ENCODE results near the gene FANCC.

The FANCC gene

DNA sequence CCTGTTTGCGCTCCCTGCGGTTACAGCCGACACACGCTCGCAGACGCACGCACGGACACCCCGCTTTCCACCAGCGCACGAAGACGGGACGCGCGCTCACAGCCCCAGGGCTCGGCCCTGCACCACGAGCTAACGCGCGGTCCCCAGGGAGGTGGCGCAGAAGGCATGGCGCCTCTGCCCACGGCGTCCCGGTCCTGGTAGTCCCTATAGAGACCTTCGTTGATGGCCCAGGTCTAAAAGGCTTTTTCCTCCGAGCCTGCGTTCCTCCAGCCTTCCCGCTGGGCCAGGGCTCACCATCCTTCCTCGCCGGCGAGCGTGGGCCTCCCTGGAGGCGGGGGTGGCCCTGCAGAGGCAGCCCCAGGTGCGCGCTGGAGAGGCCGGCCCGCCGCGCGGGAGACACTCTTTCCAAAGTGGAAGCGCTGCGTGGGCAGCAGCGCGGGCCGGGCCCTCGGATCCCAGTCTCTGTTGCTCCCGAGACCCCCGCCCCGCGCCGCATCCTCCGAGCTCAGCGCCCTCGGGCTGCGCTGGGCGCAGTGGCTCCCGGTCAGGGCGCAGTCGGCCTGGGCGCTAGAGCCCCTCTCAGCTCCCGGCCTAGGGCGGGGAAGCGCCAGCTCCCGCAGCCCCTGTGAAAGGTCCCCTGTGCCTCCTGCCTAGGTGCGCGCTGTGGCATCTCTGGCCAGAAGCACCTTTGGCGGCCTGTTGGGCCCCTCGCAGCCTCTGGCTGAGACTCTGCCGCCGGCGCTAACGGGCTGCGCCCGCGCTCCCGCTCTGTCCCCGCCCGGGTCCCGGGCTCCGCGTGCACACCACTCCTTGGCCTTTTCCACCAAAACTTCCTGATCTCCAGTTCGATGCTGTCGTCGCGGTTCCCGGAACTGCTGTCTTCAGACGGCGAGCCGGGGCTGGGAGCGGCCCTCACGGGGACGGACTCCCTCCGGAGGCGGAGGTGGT lies 31.9 kb upstream of the FANCC start:
- Histone ChIP-seq H3K36me3 (ENCODE audit: control insufficient read depth, insufficient read depth, low read length) (no peaks in the 10 kb centered on the region), H3K27me3 (ENCODE audit: control insufficient read depth, insufficient read depth, low read length) (peaks cover 13% of the 10 kb centered on the region; the same call in 1 of the 2 replicates), H3K27ac (ENCODE audit: low read length) (no peak overlapping the region), H3K9me3 (ENCODE audit: control insufficient read depth, insufficient read depth, low read length) (no peaks in the 10 kb centered on the region), H3K4me3 (ENCODE audit: low read length) (peak overlapping the region; percentile 33; the same call in 1 of the 2 replicates), H3K4me1 (ENCODE audit: control insufficient read depth, insufficient read depth, low read length) (no peaks in the 10 kb centered on the region; the same call in 1 of the 2 replicates)
- DNase-seq (ENCODE audit: low read depth, low spot score), result no peak
- no CpG with 5 or more reads among the region's 95 CpGs for WGBS (ENCODE audit: insufficient coverage, insufficient read length)

DNA sequence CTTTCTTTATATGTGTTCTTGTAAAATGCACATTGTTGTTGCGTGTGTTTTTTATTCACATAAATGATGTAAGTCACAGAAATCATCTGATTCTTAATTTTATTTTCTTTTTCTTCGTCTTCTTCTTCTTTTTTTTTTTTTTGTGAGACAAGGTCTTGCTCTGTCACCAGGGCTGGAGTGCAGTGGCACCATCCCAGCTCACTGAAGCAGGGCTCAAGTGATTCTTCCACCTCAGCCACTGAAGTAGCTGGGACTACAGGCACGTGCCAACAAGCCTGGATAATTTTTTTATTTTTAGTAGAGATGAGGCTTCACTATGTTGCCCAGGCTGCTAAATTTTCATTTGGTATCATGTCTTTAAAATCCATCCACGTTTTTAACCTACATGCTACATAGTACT lies 28.5 kb upstream of the FANCC start:
- DNase-seq (ENCODE audit: low read depth, low spot score), result no peak

DNA sequence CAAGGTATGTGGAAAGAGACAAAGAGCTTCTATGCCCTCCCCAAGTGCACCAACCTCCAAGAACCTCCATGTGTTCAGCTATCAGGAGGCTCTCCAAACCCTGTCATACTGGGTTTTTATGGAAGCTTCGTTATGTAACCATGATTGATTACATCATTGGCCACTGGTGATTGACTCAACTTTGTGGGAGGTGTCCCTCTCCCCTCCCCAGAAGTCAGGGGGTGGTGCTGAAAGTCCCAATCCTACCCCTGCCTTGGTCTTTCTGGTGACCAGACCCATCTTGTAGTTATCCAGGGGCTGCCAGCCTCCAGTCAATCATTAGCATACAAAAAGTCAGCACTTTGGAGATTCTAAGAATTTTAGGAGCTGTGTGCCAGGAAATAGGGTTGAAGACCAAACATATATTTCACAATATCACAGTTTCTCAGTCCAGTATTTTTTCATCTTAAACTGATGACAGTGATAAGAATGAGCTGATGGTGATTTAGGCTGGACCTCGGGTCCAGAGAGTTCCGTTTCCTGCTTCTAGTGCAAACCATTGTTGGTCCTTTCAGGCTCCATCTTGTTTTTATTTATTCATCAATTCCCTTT lies 27.3 kb upstream of the FANCC start:
- DNase-seq (ENCODE audit: low read depth, low spot score), result no peak
- H3K27me3 ChIP-seq (ENCODE audit: control insufficient read depth, insufficient read depth, low read length), result peaks cover 6% of the 10 kb centered on the region; the same call in 1 of the 2 replicates
- no peak overlapping the region for H3K27ac ChIP-seq (ENCODE audit: low read length)
- no peaks in the 10 kb centered on the region for H3K36me3 ChIP-seq (ENCODE audit: control insufficient read depth, insufficient read depth, low read length)
- no peak overlapping the region for H3K4me3 ChIP-seq (ENCODE audit: low read length)
- WGBS (ENCODE audit: insufficient coverage, insufficient read length), result no CpG with 5 or more reads among the region's 3 CpGs
- H3K4me1 ChIP-seq (ENCODE audit: control insufficient read depth, insufficient read depth, low read length), result no peaks in the 10 kb centered on the region
- H3K9me3 ChIP-seq (ENCODE audit: control insufficient read depth, insufficient read depth, low read length), result no peaks in the 10 kb centered on the region

More for the DNA sequence above, 28.5 kb upstream of the FANCC start:
- Histone ChIP-seq H3K36me3 (ENCODE audit: control insufficient read depth, insufficient read depth, low read length) (no peaks in the 10 kb centered on the region), H3K9me3 (ENCODE audit: control insufficient read depth, insufficient read depth, low read length) (no peaks in the 10 kb centered on the region), H3K27ac (ENCODE audit: low read length) (no peak overlapping the region), H3K4me1 (ENCODE audit: control insufficient read depth, insufficient read depth, low read length) (no peaks in the 10 kb centered on the region; the same call in 1 of the 2 replicates), H3K27me3 (ENCODE audit: control insufficient read depth, insufficient read depth, low read length) (peaks cover 13% of the 10 kb centered on the region; the same call in 1 of the 2 replicates), H3K4me3 (ENCODE audit: low read length) (no peak overlapping the region)
- no CpG with 5 or more reads among the region's 4 CpGs for WGBS (ENCODE audit: insufficient coverage, insufficient read length)

DNA sequence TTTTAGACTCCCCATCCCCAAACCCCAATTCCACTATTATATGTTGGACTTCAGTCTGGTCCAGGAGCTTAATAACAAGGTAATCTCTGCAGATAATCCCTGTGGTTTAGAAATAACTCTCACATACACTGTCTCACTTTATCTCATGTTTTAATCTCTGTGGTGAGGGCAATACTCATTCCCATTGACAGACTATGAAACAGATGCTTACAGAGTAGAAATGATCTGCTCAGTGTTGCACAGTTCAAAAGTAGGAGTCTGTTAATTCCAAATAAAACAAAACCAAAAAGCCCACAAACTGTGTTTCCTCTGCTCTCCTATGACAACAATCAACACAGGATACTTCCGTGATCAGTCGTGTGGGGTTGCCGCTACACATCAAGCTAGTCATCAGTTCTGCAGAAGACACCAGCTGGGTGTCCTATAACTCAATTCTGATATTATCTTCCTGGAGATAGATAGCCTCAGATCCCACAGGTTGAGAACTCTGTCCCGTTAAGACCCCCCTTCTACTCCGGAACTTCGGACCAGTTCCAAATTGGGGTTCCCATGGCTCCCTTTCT lies 26.3 kb upstream of the FANCC start:
- H3K36me3 ChIP-seq (ENCODE audit: control insufficient read depth, insufficient read depth, low read length), result no peaks in the 10 kb centered on the region

DNA sequence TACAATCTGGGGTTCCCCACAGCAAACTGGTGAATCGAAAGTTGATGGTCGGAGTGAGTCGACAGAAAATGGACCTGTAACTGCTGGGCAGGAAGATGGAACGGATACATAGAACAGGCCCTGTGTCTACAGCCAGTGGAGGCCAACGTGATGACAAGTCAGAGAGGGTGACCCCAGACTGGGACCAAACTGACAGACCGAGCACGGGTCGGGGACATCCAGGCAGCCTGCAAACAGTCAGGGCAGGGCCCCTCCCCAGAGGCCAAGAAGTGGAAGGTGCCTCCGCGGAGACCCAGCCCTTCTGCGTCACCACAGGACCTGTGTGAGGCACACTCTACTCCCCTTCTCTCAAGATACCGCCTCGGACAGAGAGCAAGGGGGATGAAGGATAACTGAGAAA lies 25.1 kb upstream of the FANCC start:
- no peak overlapping the region for H3K27ac ChIP-seq (ENCODE audit: low read length)
- H3K4me3 ChIP-seq (ENCODE audit: low read length), result no peak overlapping the region
- H3K27me3 ChIP-seq (ENCODE audit: control insufficient read depth, insufficient read depth, low read length), result no peaks in the 10 kb centered on the region
- no peak for DNase-seq (ENCODE audit: low read depth, low spot score)
- H3K9me3 ChIP-seq (ENCODE audit: control insufficient read depth, insufficient read depth, low read length), result no peaks in the 10 kb centered on the region
- no peaks in the 10 kb centered on the region for H3K4me1 ChIP-seq (ENCODE audit: control insufficient read depth, insufficient read depth, low read length)
- H3K36me3 ChIP-seq (ENCODE audit: control insufficient read depth, insufficient read depth, low read length), result no peaks in the 10 kb centered on the region
- no CpG with 5 or more reads among the region's 13 CpGs for WGBS (ENCODE audit: insufficient coverage, insufficient read length)

More for the DNA sequence above, 26.3 kb upstream of the FANCC start:
- no peak for DNase-seq (ENCODE audit: low read depth, low spot score)
- peaks cover 2% of the 10 kb centered on the region; the same call in 1 of the 2 replicates for H3K27me3 ChIP-seq (ENCODE audit: control insufficient read depth, insufficient read depth, low read length)
- H3K9me3 ChIP-seq (ENCODE audit: control insufficient read depth, insufficient read depth, low read length), result no peaks in the 10 kb centered on the region
- H3K27ac ChIP-seq (ENCODE audit: low read length), result no peak overlapping the region
- WGBS (ENCODE audit: insufficient coverage, insufficient read length), result no CpG with 5 or more reads among the region's 6 CpGs
- no peaks in the 10 kb centered on the region for H3K4me1 ChIP-seq (ENCODE audit: control insufficient read depth, insufficient read depth, low read length)
- no peak overlapping the region for H3K4me3 ChIP-seq (ENCODE audit: low read length)

DNA sequence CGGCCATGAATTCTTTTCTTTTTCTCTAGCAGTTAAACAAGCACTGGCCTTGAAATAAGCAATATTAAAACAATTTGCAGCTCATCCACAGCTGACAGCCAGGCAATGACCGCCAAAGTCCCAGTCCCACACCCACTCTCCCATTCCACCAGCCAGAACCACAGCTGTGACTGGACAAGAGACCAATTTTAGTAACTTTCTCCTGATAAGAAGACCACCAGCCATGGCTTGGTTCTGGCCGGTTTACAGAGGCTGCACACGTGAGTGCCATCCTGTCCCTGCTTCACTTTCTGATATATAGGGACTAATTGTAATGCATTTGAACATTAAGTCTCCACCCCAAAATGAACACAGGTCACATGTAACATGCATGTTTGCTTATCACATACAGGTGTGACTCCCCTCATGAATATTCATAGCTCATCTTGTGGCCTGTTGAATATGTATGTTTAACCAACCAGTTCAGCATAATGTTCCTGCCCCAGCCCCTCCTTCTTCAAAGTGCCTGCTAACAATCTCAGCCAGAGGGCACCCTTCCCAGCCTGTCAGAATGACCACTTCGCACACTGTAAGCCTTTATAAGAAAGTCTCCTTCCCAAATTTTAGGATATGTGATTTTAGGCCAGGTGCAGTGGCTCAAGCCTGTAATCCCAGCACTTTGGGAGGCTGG lies 23.9 kb upstream of the FANCC start:
- Histone ChIP-seq H3K36me3 (ENCODE audit: control insufficient read depth, insufficient read depth, low read length) (no peaks in the 10 kb centered on the region), H3K27me3 (ENCODE audit: control insufficient read depth, insufficient read depth, low read length) (no peaks in the 10 kb centered on the region), H3K4me3 (ENCODE audit: low read length) (no peak overlapping the region), H3K4me1 (ENCODE audit: control insufficient read depth, insufficient read depth, low read length) (no peaks in the 10 kb centered on the region), H3K27ac (ENCODE audit: low read length) (no peak overlapping the region), H3K9me3 (ENCODE audit: control insufficient read depth, insufficient read depth, low read length) (no peaks in the 10 kb centered on the region)
- WGBS (ENCODE audit: insufficient coverage, insufficient read length), result no CpG with 5 or more reads among the region's 5 CpGs
- DNase-seq (ENCODE audit: low read depth, low spot score), result no peak

DNA sequence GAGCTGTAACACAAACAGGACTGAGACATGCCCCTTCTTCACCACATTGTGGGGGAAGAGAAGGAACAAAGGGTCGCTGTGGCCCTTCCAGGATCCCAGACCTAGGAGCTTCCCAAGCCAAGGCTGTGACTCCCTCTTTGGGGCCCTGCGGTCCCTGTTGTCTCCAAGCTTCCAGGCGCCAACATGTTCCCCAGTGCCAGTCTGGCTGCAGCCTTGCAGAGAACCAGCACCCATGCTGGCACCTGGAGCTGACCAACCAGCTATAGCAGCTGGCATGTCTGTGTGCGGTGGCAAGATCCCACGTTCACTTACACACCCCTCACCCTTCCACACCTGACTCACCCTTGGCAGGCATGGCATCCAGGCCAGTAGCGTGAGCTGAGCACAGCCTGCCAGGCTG lies 20.7 kb upstream of the FANCC start:
- H3K4me1 ChIP-seq (ENCODE audit: control insufficient read depth, insufficient read depth, low read length), result no peaks in the 10 kb centered on the region
- DNase-seq (ENCODE audit: low read depth, low spot score), result no peak
- no peaks in the 10 kb centered on the region for H3K27me3 ChIP-seq (ENCODE audit: control insufficient read depth, insufficient read depth, low read length)
- H3K4me3 ChIP-seq (ENCODE audit: low read length), result no peak overlapping the region
- H3K36me3 ChIP-seq (ENCODE audit: control insufficient read depth, insufficient read depth, low read length), result no peaks in the 10 kb centered on the region
- no CpG with 5 or more reads among the region's 6 CpGs for WGBS (ENCODE audit: insufficient coverage, insufficient read length)
- H3K27ac ChIP-seq (ENCODE audit: low read length), result no peak overlapping the region
- no peaks in the 10 kb centered on the region for H3K9me3 ChIP-seq (ENCODE audit: control insufficient read depth, insufficient read depth, low read length)

DNA sequence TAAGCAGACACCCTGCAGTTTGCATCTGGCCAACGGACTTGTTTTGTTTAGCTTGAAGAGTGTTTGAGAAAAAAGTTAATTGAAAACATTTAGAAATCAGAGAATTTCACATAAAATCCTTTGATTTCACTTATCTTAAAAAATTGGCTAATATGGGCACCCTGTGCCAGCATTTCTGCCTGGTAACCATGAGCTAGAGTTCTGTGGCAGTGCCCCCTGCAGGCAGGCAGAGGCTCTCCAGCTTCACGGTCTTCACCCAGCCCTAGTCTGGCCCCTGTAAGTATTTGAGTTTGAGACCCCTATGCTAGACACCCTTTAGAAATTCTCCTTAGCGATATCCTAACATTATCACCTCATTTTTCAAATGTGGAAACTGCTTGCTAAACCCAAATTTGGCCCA lies 18.8 kb upstream of the FANCC start:
- no peaks in the 10 kb centered on the region for H3K9me3 ChIP-seq (ENCODE audit: control insufficient read depth, insufficient read depth, low read length)
- H3K4me3 ChIP-seq (ENCODE audit: low read length), result no peak overlapping the region
- peak; percentile 35 for DNase-seq (ENCODE audit: low read depth, low spot score)
- H3K27ac ChIP-seq (ENCODE audit: low read length), result no peak overlapping the region
- no peaks in the 10 kb centered on the region for H3K27me3 ChIP-seq (ENCODE audit: control insufficient read depth, insufficient read depth, low read length)
- WGBS (ENCODE audit: insufficient coverage, insufficient read length), result no CpG with 5 or more reads among the region's 3 CpGs
- no peaks in the 10 kb centered on the region for H3K4me1 ChIP-seq (ENCODE audit: control insufficient read depth, insufficient read depth, low read length)
- no peaks in the 10 kb centered on the region for H3K36me3 ChIP-seq (ENCODE audit: control insufficient read depth, insufficient read depth, low read length)

DNA sequence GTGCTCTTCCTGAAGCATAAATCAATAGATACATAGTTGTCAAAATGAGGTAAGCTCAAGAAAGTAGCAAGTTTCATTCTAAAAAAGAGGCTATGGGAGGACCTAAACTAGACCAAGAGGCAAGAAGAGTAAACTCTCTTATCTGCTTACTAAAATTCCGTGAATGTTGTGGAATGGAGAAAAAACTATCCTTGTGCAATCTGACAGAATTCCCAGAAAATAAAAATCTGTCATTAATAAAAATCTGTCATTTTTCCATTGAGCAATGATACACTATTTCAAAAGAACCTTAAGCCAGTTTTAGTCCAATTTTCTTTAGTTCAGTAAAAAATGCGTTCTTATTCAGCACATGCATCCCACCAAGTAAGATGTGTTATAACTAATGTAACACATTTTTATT lies 15.9 kb upstream of the FANCC start:
- DNase-seq (ENCODE audit: low read depth, low spot score), result no peak
- no CpG with 5 or more reads among the region's 2 CpGs for WGBS (ENCODE audit: insufficient coverage, insufficient read length)
- no peak overlapping the region for H3K4me3 ChIP-seq (ENCODE audit: low read length)
- H3K27me3 ChIP-seq (ENCODE audit: control insufficient read depth, insufficient read depth, low read length), result no peaks in the 10 kb centered on the region
- no peaks in the 10 kb centered on the region for H3K36me3 ChIP-seq (ENCODE audit: control insufficient read depth, insufficient read depth, low read length)
- no peaks in the 10 kb centered on the region for H3K9me3 ChIP-seq (ENCODE audit: control insufficient read depth, insufficient read depth, low read length)
- H3K4me1 ChIP-seq (ENCODE audit: control insufficient read depth, insufficient read depth, low read length), result no peaks in the 10 kb centered on the region
- H3K27ac ChIP-seq (ENCODE audit: low read length), result no peak overlapping the region

DNA sequence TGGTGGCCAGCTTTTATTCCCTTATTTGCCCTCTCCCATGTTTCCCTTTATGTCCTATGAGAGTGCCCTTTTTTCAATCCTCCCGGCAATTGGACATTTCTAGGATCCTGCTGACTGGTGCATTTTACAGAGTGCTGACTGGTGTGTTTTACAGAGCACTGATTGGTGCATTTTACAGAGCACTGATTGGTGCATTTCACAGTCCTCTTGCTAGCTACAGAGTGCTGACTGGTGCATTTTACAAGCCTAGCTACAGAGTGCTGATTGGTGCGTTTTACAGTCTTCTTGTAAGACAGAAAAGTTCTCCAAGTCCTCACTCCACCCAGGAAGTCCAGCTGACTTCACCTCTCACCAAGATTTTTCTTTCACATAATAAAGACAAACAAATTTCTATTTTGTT lies 15.4 kb upstream of the FANCC start:
- H3K36me3 ChIP-seq (ENCODE audit: control insufficient read depth, insufficient read depth, low read length), result no peaks in the 10 kb centered on the region
- no peak overlapping the region for H3K27ac ChIP-seq (ENCODE audit: low read length)
- H3K9me3 ChIP-seq (ENCODE audit: control insufficient read depth, insufficient read depth, low read length), result no peaks in the 10 kb centered on the region
- WGBS (ENCODE audit: insufficient coverage, insufficient read length), result no CpG with 5 or more reads among the region's 2 CpGs
- H3K4me1 ChIP-seq (ENCODE audit: control insufficient read depth, insufficient read depth, low read length), result no peaks in the 10 kb centered on the region
- no peaks in the 10 kb centered on the region for H3K27me3 ChIP-seq (ENCODE audit: control insufficient read depth, insufficient read depth, low read length)
- no peak for DNase-seq (ENCODE audit: low read depth, low spot score)
- no peak overlapping the region for H3K4me3 ChIP-seq (ENCODE audit: low read length)
